NCI-H2107 (cell line): ENCODE measurements around the gene FAM156A.
"Not testable (repeated sequence)": the region's sequence is repeated elsewhere in the genome, so short reads cannot be mapped to it uniquely, and the experiment has no call there.

Experiments used
- DNase-seq: peaks from one replicate; lab custom pipeline; 2025; lab: John Stamatoyannopoulos, UW

Gene FAM156A

GRCh38 chrX:52966993-52967738 lies 8.8 kb upstream of the FAM156A start:
- DNase-seq, result not testable (repeated sequence)

GRCh38 chrX:52958961-52959360 lies 643 bp upstream of the FAM156A start:
- not testable (repeated sequence) for DNase-seq

DNA sequence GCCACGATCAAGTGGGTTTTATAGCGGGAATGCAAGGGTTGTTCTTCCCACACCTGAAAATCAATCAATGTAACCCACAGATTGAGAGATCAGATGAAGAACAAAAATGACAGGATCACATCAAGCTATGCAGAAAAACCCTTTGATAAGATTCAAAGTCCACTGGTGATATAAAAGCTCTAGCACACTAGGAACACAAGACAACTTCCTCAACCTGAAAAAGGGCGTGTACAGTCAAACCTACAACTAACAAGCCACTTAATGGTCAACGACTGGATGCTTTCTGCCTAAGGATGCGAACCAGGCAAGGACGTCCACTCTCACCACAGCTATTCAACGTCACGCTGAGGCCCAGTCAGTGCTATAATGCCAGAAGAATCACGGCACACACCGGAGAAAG lies 8.4 kb downstream of the FAM156A start:
- not testable (repeated sequence) for DNase-seq

- DNase-seq, result not testable (repeated sequence)
Observed at GRCh38 chrX:52949325-52949724, 9.0 kb downstream of the FAM156A start.

- not testable (repeated sequence) for DNase-seq
Observed at GRCh38 chrX:52948265-52948664, 10.1 kb downstream of the FAM156A start.

GRCh38 chrX:52947501-52947900 lies 10.8 kb downstream of the FAM156A start:
- not testable (repeated sequence) for DNase-seq

- not testable (repeated sequence) for DNase-seq
Observed at GRCh38 chrX:52945838-52946494, 12.4 kb downstream of the FAM156A start.

DNA sequence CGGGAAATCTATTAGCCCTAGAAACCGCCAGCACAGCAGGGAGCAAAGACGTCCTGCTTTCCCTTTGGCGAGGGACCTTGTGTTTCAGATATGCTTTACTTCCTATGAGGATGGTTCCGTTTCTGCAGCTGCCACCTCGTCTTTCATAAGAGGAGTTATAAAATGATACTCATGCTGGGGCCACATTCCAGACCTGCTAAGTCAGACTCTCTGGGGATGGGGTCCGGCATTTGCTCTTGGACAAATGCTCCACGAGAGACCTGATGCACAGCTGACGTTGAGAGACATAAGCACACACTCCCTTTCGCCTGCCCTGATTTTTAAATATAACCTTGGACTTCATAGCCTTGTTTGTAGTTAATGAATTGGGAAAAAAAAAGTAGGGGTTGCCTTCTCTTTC lies 16.6 kb downstream of the FAM156A start:
- DNase-seq, result not testable (repeated sequence)

DNA sequence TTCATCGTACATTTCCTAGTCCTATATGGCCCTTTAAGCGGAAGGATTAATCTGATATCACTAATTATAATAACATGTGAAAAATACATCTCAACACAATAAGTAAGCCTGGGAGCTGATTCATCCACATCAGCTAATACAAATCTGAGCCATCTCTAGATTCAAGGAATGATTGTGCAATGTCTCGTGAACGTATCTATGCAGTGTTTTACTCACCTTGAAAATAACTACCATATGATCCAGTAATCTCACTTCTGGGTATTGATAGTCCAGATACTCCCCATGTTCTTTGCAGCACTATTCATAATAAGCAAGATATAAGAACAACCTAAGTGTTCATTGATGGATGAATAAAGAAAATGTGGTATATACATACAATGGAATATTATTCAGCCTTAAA lies 17.6 kb downstream of the FAM156A start:
- not testable (repeated sequence) for DNase-seq

DNA sequence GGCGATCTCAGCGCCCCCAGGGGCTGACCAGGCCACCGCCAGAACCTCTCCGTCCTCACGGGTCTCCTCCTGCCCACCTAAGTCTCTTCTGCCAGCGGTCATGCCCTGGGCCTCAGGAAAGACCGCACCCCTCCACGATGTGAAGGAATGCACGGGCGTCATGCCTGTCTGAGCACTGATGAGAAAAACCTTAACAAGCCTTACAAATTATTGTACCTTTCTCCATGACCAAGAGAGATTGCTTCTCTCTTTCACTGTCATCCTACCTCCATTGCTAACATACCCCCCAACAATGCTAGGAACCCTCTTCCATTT lies 22.9 kb downstream of the FAM156A start:
- not testable (repeated sequence) for DNase-seq

GRCh38 chrX:52934704-52935469 lies 23.4 kb downstream of the FAM156A start:
- DNase-seq, result peak; percentile 93

GRCh38 chrX:52933976-52934703 lies 24.2 kb downstream of the FAM156A start:
- no peak for DNase-seq

DNA sequence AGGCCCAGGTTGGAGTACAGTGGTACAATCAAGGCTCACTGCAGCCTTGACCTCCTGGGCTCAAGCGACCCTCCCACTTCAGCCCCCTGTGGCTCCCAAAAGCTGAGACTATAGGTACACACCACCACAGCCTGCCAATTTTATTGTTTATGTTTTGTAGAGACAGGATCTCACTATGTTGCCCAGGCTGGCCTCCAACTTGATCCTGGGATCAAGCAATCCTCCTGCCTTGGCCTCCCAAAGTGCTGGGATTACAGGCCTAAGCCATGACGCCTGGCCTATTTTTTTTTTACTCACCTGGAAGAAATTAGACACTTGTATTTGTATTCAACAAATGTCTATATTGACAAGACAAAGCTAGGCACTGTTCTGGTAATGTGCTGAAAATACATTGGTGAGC lies 25.1 kb downstream of the FAM156A start:
- no peak for DNase-seq

DNA sequence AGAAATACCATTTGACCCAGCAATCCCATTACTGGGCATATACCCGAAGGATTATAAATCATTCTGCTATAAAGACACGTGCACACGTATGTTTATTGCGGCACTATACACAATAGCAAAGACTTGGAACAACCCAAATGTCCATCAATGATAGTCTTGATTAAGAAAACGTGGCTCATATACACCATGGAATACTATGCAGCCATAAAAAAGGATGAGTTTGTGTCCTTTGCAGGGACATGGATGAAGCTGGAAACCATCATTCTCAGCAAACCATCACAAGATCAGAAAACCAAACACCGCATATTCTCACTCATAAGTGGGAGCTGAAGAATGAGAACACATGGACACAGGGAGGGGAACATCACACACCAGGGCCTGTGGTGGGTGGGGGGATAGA lies 28.1 kb downstream of the FAM156A start:
- DNase-seq, result not testable (repeated sequence)

GRCh38 chrX:52923781-52924241 lies 34.5 kb downstream of the FAM156A start:
- no peak for DNase-seq

GRCh38 chrX:52914704-52915103 lies 43.6 kb downstream of the FAM156A start:
- not testable (repeated sequence) for DNase-seq

DNA sequence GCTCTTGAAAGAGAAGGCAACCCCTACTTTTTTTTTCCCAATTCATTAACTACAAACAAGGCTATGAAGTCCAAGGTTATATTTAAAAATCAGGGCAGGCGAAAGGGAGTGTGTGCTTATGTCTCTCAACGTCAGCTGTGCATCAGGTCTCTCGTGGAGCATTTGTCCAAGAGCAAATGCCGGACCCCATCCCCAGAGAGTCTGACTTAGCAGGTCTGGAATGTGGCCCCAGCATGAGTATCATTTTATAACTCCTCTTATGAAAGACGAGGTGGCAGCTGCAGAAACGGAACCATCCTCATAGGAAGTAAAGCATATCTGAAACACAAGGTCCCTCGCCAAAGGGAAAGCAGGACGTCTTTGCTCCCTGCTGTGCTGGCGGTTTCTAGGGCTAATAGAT lies 44.6 kb downstream of the FAM156A start:
- not testable (repeated sequence) for DNase-seq

DNA sequence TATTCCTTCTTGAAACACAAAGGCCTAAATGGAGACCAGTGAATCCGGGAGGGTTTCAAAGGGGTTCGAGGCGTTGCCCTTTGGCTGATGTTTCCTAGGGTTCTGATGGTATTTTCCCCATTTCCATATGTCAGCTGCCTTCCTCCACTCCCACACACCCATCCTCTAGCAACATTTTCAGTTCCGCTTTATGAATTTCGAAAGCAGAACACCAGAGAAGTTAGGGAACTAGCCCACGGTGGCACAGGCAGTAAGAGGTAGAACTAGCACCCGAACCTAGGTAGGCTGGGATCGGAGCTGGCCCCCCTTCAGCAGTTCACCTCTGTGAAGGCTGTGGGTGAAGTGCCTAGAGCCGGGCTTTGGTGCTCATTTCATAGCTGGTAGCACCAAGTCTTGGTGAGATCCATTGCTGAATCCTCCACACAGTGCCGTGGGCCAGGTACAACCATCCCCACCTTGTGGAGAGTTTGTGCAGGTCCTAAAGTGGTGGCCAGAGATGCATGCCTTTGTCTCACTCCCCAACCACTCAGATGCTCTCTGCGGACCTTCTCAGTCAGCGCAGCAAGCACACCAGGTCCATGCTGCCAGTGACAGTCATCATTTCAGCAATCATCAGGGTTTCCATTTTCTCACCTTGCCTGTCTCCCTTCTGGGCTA lies 48.9 kb downstream of the FAM156A start:
- DNase-seq, result not testable (repeated sequence)

- not testable (repeated sequence) for DNase-seq
Observed at GRCh38 chrX:52907900-52908299, 50.4 kb downstream of the FAM156A start.

GRCh38 chrX:52907137-52907536 lies 51.2 kb downstream of the FAM156A start:
- DNase-seq, result not testable (repeated sequence)

- not testable (repeated sequence) for DNase-seq
Observed at GRCh38 chrX:52906072-52906471, 52.2 kb downstream of the FAM156A start.
